ENCODE results near the gene IGFLR1.
"Not testable (repeated sequence)": the region's sequence is repeated elsewhere in the genome, so short reads cannot be mapped to it uniquely, and the experiment has no call there.

Gene IGFLR1

DNA sequence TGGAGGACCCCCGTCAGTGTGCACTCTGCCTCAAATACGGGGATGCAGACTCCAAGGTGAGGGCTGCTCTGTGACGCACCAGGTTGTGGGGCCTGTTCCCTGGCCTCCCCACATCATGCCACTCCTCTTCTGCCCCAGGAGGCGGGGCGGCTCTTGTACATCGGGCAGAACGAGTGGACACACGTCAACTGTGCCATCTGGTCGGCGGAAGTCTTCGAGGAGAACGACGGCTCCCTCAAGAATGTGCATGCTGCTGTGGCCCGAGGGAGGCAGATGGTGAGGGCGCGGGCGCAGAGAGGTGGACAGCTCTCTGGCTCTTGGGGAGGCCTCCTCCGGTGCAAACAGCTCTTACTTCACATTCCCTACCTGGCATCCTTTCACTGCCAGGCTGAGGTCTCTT lies 13.2 kb downstream of the IGFLR1 start:
- TF ChIP-seq CTCF (IDR thresholded peaks at IDR 0.05; ENCODE audit: low read depth, low read length), result no peak
- no peak overlapping the region for H3K4me3 ChIP-seq (ENCODE audit: low read depth, low read length)

DNA sequence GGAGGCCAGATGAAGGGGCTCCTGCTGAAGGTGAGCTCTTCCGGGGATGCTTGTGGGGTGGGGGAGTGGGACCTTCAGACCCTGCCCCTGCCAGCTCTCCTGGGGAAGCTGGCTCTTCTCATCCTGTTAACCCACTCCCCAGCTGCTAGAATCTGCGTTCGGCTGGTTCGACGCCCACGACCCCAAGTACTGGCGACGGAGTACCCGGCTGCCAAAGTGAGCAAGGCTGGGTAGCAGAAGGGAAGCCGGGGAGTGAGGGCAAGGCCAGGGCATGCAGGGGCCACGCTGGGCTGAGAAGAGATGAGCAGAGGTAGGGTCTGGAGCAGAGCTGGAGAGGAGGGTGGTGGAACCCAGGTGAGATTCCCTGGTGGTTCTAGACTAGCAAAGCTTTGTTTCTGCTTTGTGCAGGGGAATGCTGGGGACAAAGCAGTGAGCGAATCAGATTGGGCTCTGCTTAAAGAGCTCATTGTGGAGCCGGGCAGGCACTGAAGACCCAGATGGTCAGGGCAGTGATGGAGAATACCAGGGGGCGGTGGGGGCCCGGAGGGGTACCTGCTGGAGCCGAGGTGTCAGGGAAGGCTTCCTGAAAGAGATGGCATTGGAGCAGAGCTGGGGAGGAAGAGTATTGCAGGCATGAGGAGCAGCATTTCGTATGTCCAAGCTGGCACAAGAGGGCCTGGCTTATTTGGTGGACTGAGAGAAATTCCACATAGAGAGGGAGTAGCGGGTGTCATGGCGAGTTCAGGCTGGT lies 14.1 kb downstream of the IGFLR1 start:
- TF ChIP-seq CTCF (IDR thresholded peaks at IDR 0.05; ENCODE audit: low read depth, low read length), result no peak
- no peak overlapping the region for H3K4me3 ChIP-seq (ENCODE audit: low read depth, low read length)

GRCh38 chr19:35727053-35727955 lies 14.9 kb downstream of the IGFLR1 start:
- TF ChIP-seq CTCF (IDR thresholded peaks at IDR 0.05; ENCODE audit: low read depth, low read length), result no peak
- H3K4me3 ChIP-seq (ENCODE audit: low read depth, low read length), result no peak overlapping the region

GRCh38 chr19:35725216-35725861 lies 16.9 kb downstream of the IGFLR1 start:
- TF ChIP-seq CTCF (IDR thresholded peaks at IDR 0.05; ENCODE audit: low read depth, low read length), result no peak

GRCh38 chr19:35724560-35724959 lies 17.7 kb downstream of the IGFLR1 start:
- TF ChIP-seq CTCF (IDR thresholded peaks at IDR 0.05; ENCODE audit: low read depth, low read length), result no peak
- H3K4me3 ChIP-seq (ENCODE audit: low read depth, low read length), result no peak overlapping the region

More at GRCh38 chr19:35725216-35725861, 16.9 kb downstream of the IGFLR1 start:
- no peak overlapping the region for H3K4me3 ChIP-seq (ENCODE audit: low read depth, low read length)

DNA sequence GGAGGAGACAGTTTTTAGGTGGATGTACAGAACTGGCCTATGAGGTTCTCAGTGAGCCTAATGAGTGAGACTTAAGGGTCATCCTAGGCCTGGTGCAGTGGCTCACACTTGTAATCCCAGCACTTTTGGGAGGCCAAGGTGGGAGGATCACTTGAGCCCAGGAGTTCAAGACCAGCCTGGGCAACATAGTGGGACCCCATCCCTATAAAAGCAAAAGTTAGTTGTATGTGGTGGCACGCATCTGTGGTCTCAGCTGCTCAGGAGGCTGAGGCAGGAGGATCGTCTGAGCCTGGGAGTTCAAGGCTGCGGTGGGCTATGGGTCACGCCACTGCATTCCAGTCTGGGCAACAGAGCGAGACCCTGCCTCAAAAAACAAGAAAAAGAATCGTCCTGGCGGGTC lies 18.1 kb downstream of the IGFLR1 start:
- H3K4me3 ChIP-seq (ENCODE audit: low read depth, low read length), result not testable (repeated sequence)

- TF ChIP-seq CTCF (IDR thresholded peaks at IDR 0.05; ENCODE audit: low read depth, low read length), result no peak
- H3K4me3 ChIP-seq (ENCODE audit: low read depth, low read length), result no peak overlapping the region
Measured at GRCh38 chr19:35723671-35724070, 18.6 kb downstream of the IGFLR1 start.
